ENCODE measurements around the gene FKBP11.
A peak's percentile ranks its signal among the peaks of the same experiment; 100 is the strongest.

The FKBP11 gene

DNA sequence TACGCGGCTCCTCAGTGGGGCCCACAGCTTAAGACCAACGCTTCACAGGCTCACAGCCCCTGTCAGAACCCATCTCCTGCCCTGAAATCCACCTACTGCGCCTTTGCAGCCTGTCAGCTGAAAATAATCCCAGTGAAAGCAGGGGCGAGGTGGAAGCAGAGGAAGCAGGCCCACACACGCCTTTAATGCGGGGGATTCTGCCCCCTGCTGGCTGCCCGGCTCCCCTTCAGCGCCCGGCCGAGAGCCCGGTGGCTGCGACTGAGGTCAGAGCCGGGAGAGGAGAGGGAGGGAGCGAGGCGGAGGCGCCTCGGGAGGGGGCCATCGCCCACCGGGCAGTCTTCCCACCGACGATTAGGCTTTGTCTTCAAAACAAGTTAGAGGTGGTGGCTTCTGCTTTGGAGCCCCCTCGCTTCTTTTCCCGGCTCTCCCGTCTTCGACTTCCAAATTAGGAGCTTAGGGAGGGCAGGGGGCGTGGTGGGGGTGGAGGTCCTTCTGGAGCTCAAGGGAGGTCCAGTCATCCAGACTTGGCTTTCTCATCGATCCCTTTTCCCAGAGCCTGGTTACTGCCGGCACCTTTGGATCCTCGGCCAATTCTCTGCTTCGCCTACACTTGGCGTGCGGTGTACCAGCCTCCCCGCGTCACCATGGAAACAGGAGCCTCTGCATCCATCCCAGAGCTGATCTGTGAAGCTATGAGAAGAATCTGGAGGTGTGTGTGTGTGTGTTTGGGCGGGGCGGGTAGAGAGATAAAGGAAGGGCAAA is 34.5 kb downstream of the FKBP11 start:
- Histone ChIP-seq H3K9me2 (replicated peaks; ENCODE audit: insufficient read depth, low read length) (no peaks in the 10 kb centered on the region), H3K36me3 (replicated peaks; ENCODE audit: insufficient read depth, low read length) (no peaks in the 10 kb centered on the region), H3K4me2 (ENCODE audit: low read depth, low read length) (peak overlapping the region; percentile 88), H3K9me3 (replicated peaks; ENCODE audit: insufficient read depth, low read length) (no peaks in the 10 kb centered on the region), H3K4me3 (ENCODE audit: low read length) (peak overlapping the region; percentile 49), H3K9ac (ENCODE audit: low read length) (no peak overlapping the region), H3F3A (ENCODE audit: insufficient read depth, low read length) (no peaks in the 10 kb centered on the region), H3K79me2 (ENCODE audit: low read length) (no peaks in the 10 kb centered on the region), H4K20me1 (ENCODE audit: insufficient read depth, low read length) (no peaks in the 10 kb centered on the region), H3K27me3 (replicated peaks; ENCODE audit: insufficient read depth, low read length) (peaks cover 12% of the 10 kb centered on the region), H2AFZ (ENCODE audit: low read length) (peak overlapping the region; percentile 86), H3K27ac (ENCODE audit: low read length) (no peak overlapping the region), H3K4me1 (ENCODE audit: low read length) (0 out of 2 replicates have a peak, but pooled peaks cover 3% of the 10 kb centered on the region)
- peak; percentile 68 for DNase-seq
- no peak for TF ChIP-seq EZH2phosphoT487 (IDR thresholded peaks at IDR 0.05; ENCODE audit: low read length)
- no peak for TF ChIP-seq EZH2 (optimal IDR thresholded peaks at IDR 0.05; ENCODE audit: low read depth, low read length)
- peak; percentile 92 for TF ChIP-seq CTCF (IDR thresholded peaks at IDR 0.05; ENCODE audit: low read length)

DNA sequence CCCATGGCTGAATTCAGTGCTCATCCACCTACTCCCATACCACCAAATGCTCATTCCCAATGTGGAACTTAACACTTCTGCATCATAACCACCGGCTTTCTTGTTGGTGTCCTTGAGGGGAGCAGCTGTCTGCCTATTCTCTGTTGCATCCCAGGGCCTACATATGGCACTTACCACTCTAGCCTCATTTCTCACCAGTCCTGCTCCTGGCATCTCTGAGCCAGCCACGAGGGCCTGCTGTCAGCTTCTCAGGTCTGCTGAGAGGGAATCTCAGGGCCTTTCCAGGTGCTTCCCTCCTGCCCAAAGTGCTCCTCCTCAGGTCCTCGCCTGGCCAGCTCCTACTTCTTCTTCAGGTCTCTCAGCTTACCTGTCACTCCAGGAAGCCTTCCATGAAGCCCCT is 35.6 kb downstream of the FKBP11 start:
- no peak for DNase-seq
- Histone ChIP-seq H3F3A (ENCODE audit: insufficient read depth, low read length) (no peaks in the 10 kb centered on the region), H3K9me2 (replicated peaks; ENCODE audit: insufficient read depth, low read length) (no peaks in the 10 kb centered on the region), H3K4me2 (ENCODE audit: low read depth, low read length) (no peak overlapping the region), H2AFZ (ENCODE audit: low read length) (no peak overlapping the region), H3K9ac (ENCODE audit: low read length) (no peak overlapping the region), H3K79me2 (ENCODE audit: low read length) (no peaks in the 10 kb centered on the region), H3K9me3 (replicated peaks; ENCODE audit: insufficient read depth, low read length) (no peaks in the 10 kb centered on the region), H3K4me1 (ENCODE audit: low read length) (0 out of 2 replicates have a peak, but pooled peaks cover 3% of the 10 kb centered on the region), H4K20me1 (ENCODE audit: insufficient read depth, low read length) (no peaks in the 10 kb centered on the region), H3K36me3 (replicated peaks; ENCODE audit: insufficient read depth, low read length) (no peaks in the 10 kb centered on the region), H3K27ac (ENCODE audit: low read length) (no peak overlapping the region), H3K4me3 (ENCODE audit: low read length) (no peak overlapping the region), H3K27me3 (replicated peaks; ENCODE audit: insufficient read depth, low read length) (peaks cover 12% of the 10 kb centered on the region)
- TF ChIP-seq EZH2 (optimal IDR thresholded peaks at IDR 0.05; ENCODE audit: low read depth, low read length) (no peak), EZH2phosphoT487 (IDR thresholded peaks at IDR 0.05; ENCODE audit: low read length) (no peak), CTCF (IDR thresholded peaks at IDR 0.05; ENCODE audit: low read length) (no peak)

DNA sequence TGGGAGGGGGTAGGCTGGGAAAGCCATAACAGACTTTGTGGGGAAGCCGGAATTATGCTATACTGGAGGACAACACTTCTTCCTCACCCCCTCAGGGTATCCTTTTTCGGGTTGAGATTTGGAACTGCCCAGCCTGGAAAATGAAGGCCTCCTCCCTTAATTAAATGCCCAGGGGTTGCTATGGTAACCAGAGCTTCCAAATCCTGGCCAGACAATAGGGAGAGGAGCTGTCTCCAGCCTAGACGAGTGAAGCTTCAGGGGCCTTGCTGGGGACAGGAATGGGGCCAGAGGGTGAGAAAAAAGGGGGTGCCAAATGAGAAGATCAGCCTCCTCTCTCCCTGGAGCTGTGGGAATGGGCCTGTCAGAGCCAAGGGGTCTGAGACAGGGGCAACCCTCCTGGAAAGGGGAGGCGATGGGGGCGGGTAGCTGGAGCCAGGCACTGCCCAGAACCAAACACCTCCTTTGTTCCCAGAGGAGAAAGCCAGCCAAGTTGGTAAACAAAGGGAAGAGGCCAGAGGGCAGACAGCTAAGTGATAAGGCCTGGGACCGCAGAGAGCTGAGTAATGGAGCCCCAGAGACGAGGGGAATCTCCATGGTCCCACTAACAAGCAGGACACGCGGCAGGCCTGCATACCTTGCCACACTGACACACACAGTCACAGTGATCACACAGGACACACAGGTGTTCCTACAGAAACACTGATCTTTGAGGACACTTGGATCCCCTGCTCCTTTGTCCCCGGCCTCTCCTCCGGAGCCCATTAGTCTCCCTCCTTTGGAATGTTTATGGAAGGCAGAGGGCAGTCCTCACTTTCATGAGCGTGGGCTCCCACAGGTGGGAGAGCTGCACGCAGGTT is 41.8 kb downstream of the FKBP11 start:
- Histone ChIP-seq H3K4me3 (ENCODE audit: low read length) (no peak overlapping the region), H3K9me3 (replicated peaks; ENCODE audit: insufficient read depth, low read length) (no peaks in the 10 kb centered on the region), H3K79me2 (ENCODE audit: low read length) (no peaks in the 10 kb centered on the region), H3K27ac (ENCODE audit: low read length) (no peak overlapping the region), H3K9me2 (replicated peaks; ENCODE audit: insufficient read depth, low read length) (no peaks in the 10 kb centered on the region), H3F3A (ENCODE audit: insufficient read depth, low read length) (no peaks in the 10 kb centered on the region), H3K4me2 (ENCODE audit: low read depth, low read length) (no peak overlapping the region), H4K20me1 (ENCODE audit: insufficient read depth, low read length) (no peaks in the 10 kb centered on the region), H3K36me3 (replicated peaks; ENCODE audit: insufficient read depth, low read length) (no peaks in the 10 kb centered on the region), H3K9ac (ENCODE audit: low read length) (no peak overlapping the region), H3K27me3 (replicated peaks; ENCODE audit: insufficient read depth, low read length) (peaks cover 8% of the 10 kb centered on the region; the same call in 1 of the 2 replicates), H2AFZ (ENCODE audit: low read length) (no peak overlapping the region), H3K4me1 (ENCODE audit: low read length) (no peaks in the 10 kb centered on the region)
- no peak for TF ChIP-seq EZH2phosphoT487 (IDR thresholded peaks at IDR 0.05; ENCODE audit: low read length)
- no peak for TF ChIP-seq EZH2 (optimal IDR thresholded peaks at IDR 0.05; ENCODE audit: low read depth, low read length)
- TF ChIP-seq CTCF (IDR thresholded peaks at IDR 0.05; ENCODE audit: low read length), result no peak
- DNase-seq, result no peak

Data from MM.1S (cell line).